Right lobe of liver (tissue), 6 donors: Measurements from ENCODE around the gene CDC20. TPM values are rescaled to one million over a fixed set of nuclear protein-coding genes. Genes with fewer than 3 reads are reported as not detected.

Experiments
- ATAC-seq, 4 donors: fragments of 200-7000 bp; cut with Tn5 transposase; one replicate each; pipeline ENCODE4 v1.9.1; 2020; ENCODE audit warnings: mild to moderate bottlenecking in 4 of 4, moderate library complexity in 4 of 4
- DNase-seq, 3 donors: peaks; one replicate each; pipeline ENCODE4 v3.0.0-alpha.2; 2020
- H3K27ac ChIP-seq, 3 donors: fragments of 200-600 bp; one replicate each; pipeline ENCODE4 v1.8.0; 2022
- H3K27me3 ChIP-seq, 2 donors: fragments of 200-600 bp; one replicate each; pipeline ENCODE4 v1.8.0; 2022
- H3K36me3 ChIP-seq, 4 donors: fragments of 200-600 bp; sonication (generic) in 1 of 4; one replicate each; pipeline versions ENCODE4 v1.5.1 to v1.8.0; 2017 to 2022; ENCODE audit warnings: control low read depth in 1 of 4
- H3K4me1 ChIP-seq, 4 donors: fragments of 200-600 bp; sonication (generic) in 1 of 4; one replicate each; pipeline versions ENCODE4 v1.5.1 to v1.8.0; 2017 to 2022; ENCODE audit warnings: control low read depth in 1 of 4
- H3K4me3 ChIP-seq, 3 donors: fragments of 200-600 bp; one replicate each; pipeline ENCODE4 v1.8.0; 2022
- H3K9me3 ChIP-seq, 4 donors: fragments of 200-600 bp; sonication (generic) in 1 of 4; one replicate each; pipeline versions ENCODE4 v1.5.1 to v1.8.0; 2017 to 2022; ENCODE audit warnings: control low read depth in 1 of 4
- CTCF ChIP-seq, 4 donors: fragments of 200-600 bp in 3 of 4; fragments of 450-650 bp in 1 of 4; IDR thresholded peaks; one replicate each; pipeline versions ENCODE4 v1.5.1 to v1.8.0; 2016 to 2022; ENCODE audit warnings: antibody characterized with exemption in 4 of 4, mild to moderate bottlenecking in 2 of 4
- POLR2A ChIP-seq: fragments of 450-650 bp; IDR thresholded peaks from one replicate; pipeline ENCODE4 v1.6.1; 2017; ENCODE audit warnings: antibody characterized with exemption, mild to moderate bottlenecking
- WGBS: methylation state at CpG from one replicate; pipeline ENCODE4 v1.1.6; 2018; ENCODE audit warnings: low coverage, low lambda C conversion rate; ENCODE audit not compliant: insufficient coverage; ENCODE audit errors: missing lambda C conversion rate; 5-methylcytosine and 5-hydroxymethylcytosine counted together
- intact Hi-C, 2 donors: fragments of 100-400 bp; cut with DNase I; formaldehyde crosslinking; loops; one replicate each; pipeline versions ENCODE4 v1.11.2 to v1.14.1; 2022
- total RNA-seq, 6 experiments: library from RNA; depleted of rRNA in 2 of 6; stranded (reverse); fragments of >200 nt in 2 of 6; fragmentation: NEBNext Ultra II Directional in 3 of 6; extraction: Animal tissue kit (Norgen Biotek cat#: 25700) in 3 of 6; gene quantifications; one replicate each; pipeline versions ENCODE4 v1.1.0 to v1.2.4, GENCODE V29; 2016 to 2023
- donor health status: DM: no; HTN: yes; CAD: no.
- donor health status: DM: no; HTN: no; CAD: no.
- donor health status: DM: no; HTN: no; CAD: no.
- donor health status: DM: no; HTN: yes; CAD: no.
- donor health status: DM: no; HTN: yes; CAD: no.

The CDC20 gene
- total RNA-seq, 6 experiments from 2014 or later = 0.49 to 5.3 (median 2.3) TPM; not detected in 1

- peak overlapping the region; percentile 49 to 61 (median 52) for H3K4me3 ChIP-seq
- peak overlapping the region; percentile 67 to 89 (median 85) for H3K27ac ChIP-seq
- 56% methylated on average over 15 of the region's 72 CpGs for whole genome bisulfite sequencing
- ATAC-seq = peak; percentile 90 to 98 (median 94)
- H3K4me1 ChIP-seq = peaks cover 0 to 20% (median 2%) of the 10 kb centered on the region in 4 donors
- no peaks in the 10 kb centered on the region for H3K9me3 ChIP-seq
- H3K36me3 ChIP-seq = no peaks in the 10 kb centered on the region
- H3K27me3 ChIP-seq = no peaks in the 10 kb centered on the region
- intact Hi-C loops = no loop called here
- TF ChIP-seq CTCF (IDR thresholded peaks at IDR 0.05) (no peak), POLR2A (peak; percentile 53)
- DNase-seq = peak; percentile 92 to 94 (median 93)
Observed at GRCh38 chr1:43348809-43349593, 9.8 kb upstream of the CDC20 start.

- Histone ChIP-seq H3K27ac (peak overlapping the region; percentile 67 to 89 (median 85)), H3K4me1 (peaks cover 0 to 12% (median 2%) of the 10 kb centered on the region in 4 donors), H3K4me3 (peak overlapping the region; percentile 49 to 61 (median 52)), H3K9me3 (no peaks in the 10 kb centered on the region), H3K36me3 (no peaks in the 10 kb centered on the region), H3K27me3 (no peaks in the 10 kb centered on the region)
- DNase-seq (no peak), ATAC-seq (no peak)
- no peak for TF ChIP-seq POLR2A
- TF ChIP-seq CTCF (IDR thresholded peaks at IDR 0.05) = no peak
- intact Hi-C loops = no loop called here
- 57% methylated on average over 11 of the region's 11 CpGs for WGBS
Observed at GRCh38 chr1:43349594-43350306, 9.0 kb upstream of the CDC20 start.

GRCh38 chr1:43350976-43351375 lies 7.8 kb upstream of the CDC20 start:
- intact Hi-C loops = no loop called here
- Histone ChIP-seq H3K9me3 (no peaks in the 10 kb centered on the region), H3K4me1 (peaks cover 0 to 10% (median 0%) of the 10 kb centered on the region in 4 donors), H3K36me3 (no peaks in the 10 kb centered on the region), H3K27ac (no peak overlapping the region), H3K4me3 (no peak overlapping the region), H3K27me3 (no peaks in the 10 kb centered on the region)
- TF ChIP-seq POLR2A (no peak), CTCF (IDR thresholded peaks at IDR 0.05) (no peak)
- WGBS = 88% methylated on average over 1 of the region's 1 CpG
- no peak for DNase-seq
- no peak for ATAC-seq

- intact Hi-C loops = no loop called here
- Histone ChIP-seq H3K4me1 (peaks cover 0 to 10% (median 0%) of the 10 kb centered on the region in 4 donors), H3K27ac (no peak overlapping the region), H3K9me3 (no peaks in the 10 kb centered on the region), H3K4me3 (no peak overlapping the region), H3K27me3 (no peaks in the 10 kb centered on the region), H3K36me3 (no peaks in the 10 kb centered on the region)
- ATAC-seq (no peak), DNase-seq (no peak)
- TF ChIP-seq CTCF (IDR thresholded peaks at IDR 0.05) (no peak), POLR2A (no peak)
- 72% methylated on average over 6 of the region's 10 CpGs for WGBS
Observed at GRCh38 chr1:43351421-43352350, 7.1 kb upstream of the CDC20 start.
